Caco-2 (cell line): ENCODE measurements around the gene UBE2U. TPM values are rescaled to one million over a fixed set of nuclear protein-coding genes. Genes with fewer than 3 reads are reported as not detected.

Experiments used
- BruUV-seq: library from RNA; stranded (reverse); fragments of 400-500 nt; replicated peaks from 2 replicates; lab custom pipeline; 2021; lab: Mats Ljungman, UMichigan
- CTCF ChIA-PET: fragments of 300-600 bp; sonication (Branson Sonifier 250); formaldehyde crosslinking; loops from one replicate; lab custom pipeline; 2022; ENCODE audit warnings: antibody characterized with exemption; lab: Charles Lee
- POLR2A ChIA-PET: fragments of 300-600 bp; sonication (Branson Sonifier 250); formaldehyde crosslinking; loops from one replicate; lab custom pipeline; 2022; ENCODE audit warnings: antibody characterized with exemption; lab: Charles Lee
- DNase-seq, 2 experiments: peaks; one replicate each; pipeline versions ENCODE4 v3.0.0 to v3.0.0-alpha.2; 2020 to 2022
- H3K27me3 ChIP-seq: replicated peaks from 2 replicates; pipeline ENCODE4 v1.6.0; 2011; ENCODE audit warnings: low read length; ENCODE audit not compliant: control insufficient read depth, insufficient read depth
- H3K36me3 ChIP-seq: 2 replicates; pipeline ENCODE4 v1.5.1; 2011; ENCODE audit warnings: low read length; ENCODE audit not compliant: control insufficient read depth, insufficient read depth
- H3K4me1 ChIP-seq: fragments of 250-450 bp; sonication (Bioruptor Pico); 2 replicates; pipeline ENCODE4 v1.5.1; 2020; ENCODE audit warnings: mild to moderate bottlenecking
- H3K4me3 ChIP-seq: 2 replicates; pipeline ENCODE4 v1.5.1; 2011; ENCODE audit warnings: low read depth, mild to moderate bottlenecking, control low read depth, low read length
- H3K9me3 ChIP-seq: fragments of 250-450 bp; sonication (Bioruptor Pico); 2 replicates; pipeline ENCODE4 v1.5.1; 2020; ENCODE audit warnings: mild to moderate bottlenecking, moderate library complexity
- H3K27ac Mint-ChIP-seq: one replicate; pipeline ENCODE4 v1.8.0; 2022; ENCODE audit warnings: mixed read lengths; ENCODE audit not compliant: unreplicated experiment
- H3K27me3 Mint-ChIP-seq: one replicate; pipeline ENCODE4 v1.8.0; 2022; ENCODE audit warnings: mixed read lengths; ENCODE audit not compliant: insufficient read depth, unreplicated experiment
- H3K36me3 Mint-ChIP-seq: one replicate; pipeline ENCODE4 v1.8.0; 2022; ENCODE audit warnings: mild to moderate bottlenecking, mixed read lengths; ENCODE audit not compliant: insufficient read depth, unreplicated experiment
- H3K4me1 Mint-ChIP-seq: one replicate; pipeline ENCODE4 v1.8.0; 2022; ENCODE audit warnings: low read depth, mixed read lengths; ENCODE audit not compliant: unreplicated experiment
- H3K4me3 Mint-ChIP-seq: one replicate; pipeline ENCODE4 v1.8.0; 2022; ENCODE audit warnings: mild to moderate bottlenecking, moderate library complexity, mixed read lengths; ENCODE audit not compliant: unreplicated experiment
- H3K9me3 Mint-ChIP-seq: one replicate; pipeline ENCODE4 v1.8.0; 2022; ENCODE audit warnings: mixed read lengths; ENCODE audit not compliant: unreplicated experiment
- intact Hi-C: fragments of 100-400 bp; cut with micrococcal nuclease; formaldehyde crosslinking; loops from one replicate; pipeline ENCODE4 v1.10.0; 2022; ENCODE audit not compliant: unreplicated experiment
- total RNA-seq: library from RNA; stranded (reverse); gene quantifications from 2 replicates; pipeline ENCODE4 v1.2.3, GENCODE V29; 2022
- TF ChIP-seq, protein P1 (sequence below), 2 experiments: fragments of 200-600 bp in 1 of 2; IDR thresholded peaks; 1 replicate in 1 of 2; 2 replicates in 1 of 2; pipeline versions ENCODE4 v1.5.1 to v1.8.0; 2011 to 2022; ENCODE audit warnings: antibody characterized with exemption in 1 of 2, control low read depth in 1 of 2, inconsistent platforms in 1 of 2, low read depth in 1 of 2, low read length in 1 of 2, mild to moderate bottlenecking in 1 of 2, moderate library complexity in 1 of 2; ENCODE audit not compliant: insufficient read depth in 1 of 2, severe bottlenecking in 1 of 2, unreplicated experiment in 1 of 2

UBE2U gene
- total RNA-seq, 1 experiment from 2014 or later, result not detected

GRCh38 chr1:64162151-64162550, 41.3 kb upstream of the UBE2U start:
- TSS peak; percentile 14 for BruUV-seq
- H3K4me3 ChIP-seq, result no peak overlapping the region
- intact Hi-C loops, result loop anchor here (5.0 kb wide), 1 partner anchor 80 kb away; no protein-coding TSS in a partner anchor
- H3K9me3 Mint-ChIP-seq, result no peaks in the 10 kb centered on the region
- peaks cover 7% of the 10 kb centered on the region for H3K4me1 Mint-ChIP-seq
- DNase-seq, result no peak
- peaks cover 19% of the 10 kb centered on the region for H3K36me3 Mint-ChIP-seq
- no peaks in the 10 kb centered on the region for H3K4me1 ChIP-seq
- H3K9me3 ChIP-seq, result no peaks in the 10 kb centered on the region
- H3K27me3 ChIP-seq, result no peaks in the 10 kb centered on the region
- no peaks in the 10 kb centered on the region for H3K27me3 Mint-ChIP-seq
- POLR2A ChIA-PET, result no interaction called here
- no peak overlapping the region for H3K27ac Mint-ChIP-seq
- CTCF ChIA-PET, result no interaction called here
- H3K36me3 ChIP-seq, result no peaks in the 10 kb centered on the region
- H3K4me3 Mint-ChIP-seq, result no peak overlapping the region
- TF ChIP-seq, protein P1, sequence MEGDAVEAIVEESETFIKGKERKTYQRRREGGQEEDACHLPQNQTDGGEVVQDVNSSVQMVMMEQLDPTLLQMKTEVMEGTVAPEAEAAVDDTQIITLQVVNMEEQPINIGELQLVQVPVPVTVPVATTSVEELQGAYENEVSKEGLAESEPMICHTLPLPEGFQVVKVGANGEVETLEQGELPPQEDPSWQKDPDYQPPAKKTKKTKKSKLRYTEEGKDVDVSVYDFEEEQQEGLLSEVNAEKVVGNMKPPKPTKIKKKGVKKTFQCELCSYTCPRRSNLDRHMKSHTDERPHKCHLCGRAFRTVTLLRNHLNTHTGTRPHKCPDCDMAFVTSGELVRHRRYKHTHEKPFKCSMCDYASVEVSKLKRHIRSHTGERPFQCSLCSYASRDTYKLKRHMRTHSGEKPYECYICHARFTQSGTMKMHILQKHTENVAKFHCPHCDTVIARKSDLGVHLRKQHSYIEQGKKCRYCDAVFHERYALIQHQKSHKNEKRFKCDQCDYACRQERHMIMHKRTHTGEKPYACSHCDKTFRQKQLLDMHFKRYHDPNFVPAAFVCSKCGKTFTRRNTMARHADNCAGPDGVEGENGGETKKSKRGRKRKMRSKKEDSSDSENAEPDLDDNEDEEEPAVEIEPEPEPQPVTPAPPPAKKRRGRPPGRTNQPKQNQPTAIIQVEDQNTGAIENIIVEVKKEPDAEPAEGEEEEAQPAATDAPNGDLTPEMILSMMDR (IDR thresholded peaks at IDR 0.05; ENCODE audit: insufficient read depth in 1 of 2, low read depth in 1 of 2, low read length in 1 of 2, severe bottlenecking in 1 of 2, unreplicated experiment in 1 of 2), result no peak

- no TSS peak for BruUV-seq
- CTCF ChIA-PET, result interaction anchor here (1.6 kb wide), 1 partner anchor 389 kb away, joined by 7 read pairs; the partner anchor contains the start of gene ROR1
Measured at GRCh38 chr1:64162804-64163203, 40.6 kb upstream of the UBE2U start.

DNA sequence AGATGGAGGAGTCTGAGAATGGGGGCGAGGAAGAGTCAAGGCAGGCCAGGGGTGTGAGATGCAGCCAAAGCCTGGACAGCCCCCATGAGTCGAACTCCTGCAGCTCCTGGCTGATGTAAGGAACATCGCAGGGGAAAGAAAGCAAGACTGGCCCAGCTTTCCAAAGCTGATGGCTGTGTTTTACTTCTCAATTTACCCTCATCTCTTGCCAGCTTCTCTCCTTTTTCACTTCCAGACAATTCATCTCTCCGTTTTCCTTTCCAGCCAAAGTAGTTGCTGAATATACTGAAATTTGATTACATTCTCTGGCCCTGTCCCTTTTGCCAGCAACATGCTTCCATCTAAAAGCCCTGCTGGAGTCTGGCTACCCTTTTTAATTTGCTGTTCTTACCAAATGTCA, 40.0 kb upstream of the UBE2U start:
- ChIA-PET POLR2A (no interaction called here), CTCF (interaction anchor here (1.1 to 1.6 kb wide), 3 partner anchors 390 to 489 kb away, joined by 4 to 7 read pairs (median 7); partner anchors contain the start of gene ROR1)
- no peak overlapping the region for H3K4me3 Mint-ChIP-seq
- peaks cover 7% of the 10 kb centered on the region for H3K4me1 Mint-ChIP-seq
- BruUV-seq, result no TSS peak
- H3K36me3 Mint-ChIP-seq, result peaks cover 26% of the 10 kb centered on the region
- no peaks in the 10 kb centered on the region for H3K9me3 Mint-ChIP-seq
- H3K4me3 ChIP-seq, result no peak overlapping the region
- H3K27me3 ChIP-seq, result no peaks in the 10 kb centered on the region
- no peaks in the 10 kb centered on the region for H3K27me3 Mint-ChIP-seq
- intact Hi-C loops, result loop anchor here (5.0 kb wide), 1 partner anchor 79 kb away; no protein-coding TSS in a partner anchor
- no peaks in the 10 kb centered on the region for H3K36me3 ChIP-seq
- H3K27ac Mint-ChIP-seq, result no peak overlapping the region
- no peaks in the 10 kb centered on the region for H3K4me1 ChIP-seq
- TF ChIP-seq, protein P1 (IDR thresholded peaks at IDR 0.05; ENCODE audit: insufficient read depth in 1 of 2, low read depth in 1 of 2, low read length in 1 of 2, severe bottlenecking in 1 of 2, unreplicated experiment in 1 of 2), result no peak
- H3K9me3 ChIP-seq, result no peaks in the 10 kb centered on the region
- DNase-seq, result no peak

More at GRCh38 chr1:64162804-64163203, 40.6 kb upstream of the UBE2U start:
- Mint-ChIP-seq H3K27me3 (no peaks in the 10 kb centered on the region), H3K4me1 (peaks cover 7% of the 10 kb centered on the region), H3K27ac (no peak overlapping the region), H3K9me3 (no peaks in the 10 kb centered on the region), H3K4me3 (no peak overlapping the region), H3K36me3 (peaks cover 25% of the 10 kb centered on the region)
- no peaks in the 10 kb centered on the region for H3K36me3 ChIP-seq
- H3K9me3 ChIP-seq, result no peaks in the 10 kb centered on the region
- no peak for DNase-seq
- H3K4me3 ChIP-seq, result no peak overlapping the region
- intact Hi-C loops, result loop anchor here (5.0 kb wide), 1 partner anchor 79 kb away; no protein-coding TSS in a partner anchor
- no peaks in the 10 kb centered on the region for H3K4me1 ChIP-seq
- no peaks in the 10 kb centered on the region for H3K27me3 ChIP-seq
- POLR2A ChIA-PET, result no interaction called here
- TF ChIP-seq, protein P1 (IDR thresholded peaks at IDR 0.05; ENCODE audit: insufficient read depth in 1 of 2, low read depth in 1 of 2, low read length in 1 of 2, severe bottlenecking in 1 of 2, unreplicated experiment in 1 of 2), result no peak
